A549 (cell line): ENCODE results near the gene CPT1A. TPM values are rescaled to one million over a fixed set of nuclear protein-coding genes. Genes with fewer than 3 reads are reported as not detected.
A peak's percentile ranks its signal among the peaks of the same experiment; 100 is the strongest.

Experiments used
- ATAC-seq, 2 experiments: fragments of 200-7000 bp in 1 of 2; fragments of >200 bp in 1 of 2; cut with Nextera tagmentation in 1 of 2; cut with Tn5 transposase in 1 of 2; 3 replicates each; pipeline versions ENCODE4 v1.8.0 to v1.9.1; 2018 to 2020; ENCODE audit warnings: mild to moderate bottlenecking in 1 of 2, moderate library complexity in 1 of 2
- CTCF ChIA-PET: fragments of 300-600 bp; sonication (Branson Sonifier 250); formaldehyde crosslinking; extraction: SDS; loops from one replicate; lab custom pipeline; 2021; ENCODE audit warnings: antibody characterized with exemption, inconsistent platforms; lab: Yijun Ruan, JAX
- POLR2A ChIA-PET: fragments of 350-600 bp; formaldehyde crosslinking; extraction: SDS; loops from one replicate; lab custom pipeline; 2021; ENCODE audit warnings: antibody characterized with exemption, inconsistent platforms; lab: Yijun Ruan, JAX
- DNase-seq, 2 experiments: peaks; one replicate each; pipeline versions ENCODE4 v3.0.0 to v3.0.0-alpha.2; 2011 to 2016; ENCODE audit warnings: low read depth in 1 of 2, low spot score in 1 of 2
- FAIRE-seq: peaks from 2 replicates; lab custom pipeline; 2011; peaks lifted over from hg19 to GRCh38; lab: Jason Lieb, UNC
- H3K27ac ChIP-seq, 2 experiments: fragments of >200 bp; sonication (Bioruptor Twin); formaldehyde crosslinking; 3 replicates each; pipeline ENCODE4 v1.5.1; 2016 to 2017
- H3K4me1 ChIP-seq: fragments of >200 bp; sonication (Bioruptor Twin); formaldehyde crosslinking; 3 replicates; pipeline ENCODE4 v1.6.1; 2016
- H3K4me2 ChIP-seq: fragments of >200 bp; sonication (Bioruptor Twin); formaldehyde crosslinking; 3 replicates; pipeline ENCODE4 v1.6.1; 2016
- H3K4me3 ChIP-seq: fragments of >200 bp; sonication (Bioruptor Twin); formaldehyde crosslinking; 3 replicates; pipeline ENCODE4 v1.5.1; 2016
- H3K9me3 ChIP-seq: fragments of >200 bp; sonication (Bioruptor Twin); formaldehyde crosslinking; 3 replicates; pipeline ENCODE4 v1.6.1; 2016
- CBX2 ChIP-seq: fragments of 200-600 bp; sonication (generic); IDR thresholded peaks from 2 replicates; pipeline ENCODE4 v1.6.1; 2016; ENCODE audit warnings: low read depth, mild to moderate bottlenecking, borderline replicate concordance
- CEBPB ChIP-seq, 2 experiments: fragments of >200 bp in 1 of 2; sonication (Bioruptor Twin) in 1 of 2; formaldehyde crosslinking in 1 of 2; IDR thresholded peaks; 2 replicates each; pipeline ENCODE4 v1.6.1; 2012 to 2016
- ELK1 ChIP-seq: fragments of 150-350 bp; IDR thresholded peaks from 2 replicates; pipeline ENCODE4 v1.6.1; 2014; ENCODE audit warnings: low read depth, mild to moderate bottlenecking, low read length
- FOSB ChIP-seq: fragments of 250-450 bp; sonication (Bioruptor Pico); IDR thresholded peaks from 2 replicates; pipeline ENCODE4 v1.5.0; 2020; ENCODE audit warnings: mild to moderate bottlenecking, moderate library complexity
- HEYL ChIP-seq: fragments of 250-450 bp; sonication (Bioruptor Pico); IDR thresholded peaks from 2 replicates; pipeline ENCODE4 v1.8.0; 2021; ENCODE audit warnings: mild to moderate bottlenecking, moderate library complexity
- HOXA7 ChIP-seq: fragments of 250-450 bp; sonication (Bioruptor Pico); IDR thresholded peaks from 2 replicates; pipeline ENCODE4 v1.5.0; 2020; ENCODE audit warnings: mild to moderate bottlenecking, moderate library complexity
- HOXB13 ChIP-seq: fragments of 250-450 bp; sonication (Bioruptor Pico); IDR thresholded peaks from 2 replicates; pipeline ENCODE4 v1.5.0; 2020; ENCODE audit warnings: low read depth, mild to moderate bottlenecking, moderate library complexity
- HOXB5 ChIP-seq: fragments of 250-450 bp; sonication (Bioruptor Pico); IDR thresholded peaks from 2 replicates; pipeline ENCODE4 v1.5.0; 2020; ENCODE audit warnings: mild to moderate bottlenecking, moderate library complexity
- JUNB ChIP-seq: fragments of >200 bp; sonication (Bioruptor Twin); formaldehyde crosslinking; IDR thresholded peaks from 2 replicates; pipeline ENCODE4 v1.6.1; 2016
- NPAS2 ChIP-seq: fragments of 250-450 bp; sonication (Bioruptor Pico); IDR thresholded peaks from 2 replicates; pipeline ENCODE4 v1.8.0; 2022; ENCODE audit warnings: mild to moderate bottlenecking, moderate library complexity, borderline replicate concordance
- NR3C1 ChIP-seq: fragments of >200 bp; sonication (Bioruptor Twin); formaldehyde crosslinking; IDR thresholded peaks from 3 replicates; pipeline ENCODE4 v1.6.1; 2017
- PHF8 ChIP-seq: fragments of 200-600 bp; sonication (generic); IDR thresholded peaks from 2 replicates; pipeline ENCODE4 v1.6.1; 2016; ENCODE audit warnings: low read depth, mild to moderate bottlenecking, antibody characterized with exemption, moderate library complexity, borderline replicate concordance
- POLR2A ChIP-seq: IDR thresholded peaks from 2 replicates; pipeline ENCODE4 v1.6.1; 2012; ENCODE audit warnings: mild to moderate bottlenecking, low read length
- POLR2AphosphoS2 ChIP-seq: conservative IDR thresholded peaks from 2 replicates; pipeline ENCODE4 v1.6.1; 2012; ENCODE audit warnings: low read length, improper control_type of control experiment, inconsistent platforms
- RARB ChIP-seq: fragments of 250-450 bp; sonication (Bioruptor Pico); IDR thresholded peaks from 2 replicates; pipeline ENCODE4 v1.8.0; 2021; ENCODE audit warnings: mild to moderate bottlenecking, moderate library complexity
- TP53 ChIP-seq: fragments of 250-450 bp; sonication (Bioruptor Pico); IDR thresholded peaks from 2 replicates; pipeline ENCODE4 v1.5.0; 2021; ENCODE audit warnings: mild to moderate bottlenecking, moderate library complexity
- USF2 ChIP-seq: fragments of 450-650 bp; IDR thresholded peaks from 2 replicates; pipeline ENCODE4 v1.6.1; 2014; ENCODE audit warnings: antibody characterized with exemption
- ZNF302 ChIP-seq: fragments of 250-450 bp; sonication (Bioruptor Pico); IDR thresholded peaks from 2 replicates; pipeline ENCODE4 v1.9.0; 2021; ENCODE audit warnings: inconsistent platforms, mild to moderate bottlenecking, moderate library complexity
- WGBS: methylation state at CpG from one replicate; pipeline ENCODE4 v1.1.6; 2017; ENCODE audit errors: missing lambda C conversion rate; 5-methylcytosine and 5-hydroxymethylcytosine counted together
- polyA plus RNA-seq, 4 experiments: library from polyadenylated mRNA; depleted of rRNA in 3 of 4; stranded (reverse); fragments of >200 nt; fragmentation: RNase III in 1 of 4; extraction: RNeasy Plus Mini Kit Qiagen cat#74134 plus additional on column Dnase treatment in 1 of 4; gene quantifications; 2 replicates in 3 of 4; 3 replicates in 1 of 4; pipeline ENCODE4 v1.2.3, GENCODE V29; 2011 to 2017
- TF ChIP-seq, protein P1 (sequence below): IDR thresholded peaks from 2 replicates; pipeline ENCODE4 v1.6.1; 2012
- TF ChIP-seq, protein P2 (sequence below): IDR thresholded peaks from 2 replicates; pipeline ENCODE4 v1.6.1; 2012

CPT1A gene
- polyA plus RNA-seq, 2 of the 4 experiments (the other 2 are of a cell fraction) = 15.0 to 21.4 TPM

GRCh38 chr11:68838572-68838964, 3.1 kb downstream of the CPT1A start:
- CTCF ChIA-PET = interaction anchor here (0.7 to 1.6 kb wide), 3 partner anchors 18 to 276 kb away, joined by 3 to 5 read pairs (median 4); no protein-coding TSS in a partner anchor
- Histone ChIP-seq H3K4me3 (peak overlapping the region; percentile 46), H3K27ac (peak overlapping the region; percentile 80 to 93), H3K4me2 (peak overlapping the region; percentile 84), H3K9me3 (no peaks in the 10 kb centered on the region), H3K4me1 (peaks cover 34% of the 10 kb centered on the region)
- no peak; a peak in 1 of 6 replicates for ATAC-seq
- no peak for TF ChIP-seq HOXB5
- TF ChIP-seq NPAS2 (CRISPR knock-in tag) = no peak
- no peak for TF ChIP-seq PHF8
- TF ChIP-seq POLR2AphosphoS2 = no peak
- TF ChIP-seq CEBPB (IDR thresholded peaks at IDR 0.05) = no peak
- no peak for TF ChIP-seq RARB (CRISPR knock-in tag)
- no peak for TF ChIP-seq USF2
- TF ChIP-seq JUNB = no peak
- no peak for TF ChIP-seq POLR2A
- no peak for TF ChIP-seq ZNF302 (CRISPR knock-in tag)
- TF ChIP-seq NR3C1 = no peak
- no peak for TF ChIP-seq HOXB13
- TF ChIP-seq, protein P1, sequence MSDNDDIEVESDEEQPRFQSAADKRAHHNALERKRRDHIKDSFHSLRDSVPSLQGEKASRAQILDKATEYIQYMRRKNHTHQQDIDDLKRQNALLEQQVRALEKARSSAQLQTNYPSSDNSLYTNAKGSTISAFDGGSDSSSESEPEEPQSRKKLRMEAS = no peak
- TF ChIP-seq HEYL (CRISPR knock-in tag) = no peak
- no peak for TF ChIP-seq FOSB (CRISPR knock-in tag)
- POLR2A ChIA-PET = interaction anchor here (0.7 kb wide), 1 partner anchor 162 kb away, joined by 3 read pairs; no protein-coding TSS in a partner anchor
- DNase-seq = no peak
- FAIRE-seq = no peak
- 41% methylated on average over 8 of the region's 8 CpGs for WGBS

DNA sequence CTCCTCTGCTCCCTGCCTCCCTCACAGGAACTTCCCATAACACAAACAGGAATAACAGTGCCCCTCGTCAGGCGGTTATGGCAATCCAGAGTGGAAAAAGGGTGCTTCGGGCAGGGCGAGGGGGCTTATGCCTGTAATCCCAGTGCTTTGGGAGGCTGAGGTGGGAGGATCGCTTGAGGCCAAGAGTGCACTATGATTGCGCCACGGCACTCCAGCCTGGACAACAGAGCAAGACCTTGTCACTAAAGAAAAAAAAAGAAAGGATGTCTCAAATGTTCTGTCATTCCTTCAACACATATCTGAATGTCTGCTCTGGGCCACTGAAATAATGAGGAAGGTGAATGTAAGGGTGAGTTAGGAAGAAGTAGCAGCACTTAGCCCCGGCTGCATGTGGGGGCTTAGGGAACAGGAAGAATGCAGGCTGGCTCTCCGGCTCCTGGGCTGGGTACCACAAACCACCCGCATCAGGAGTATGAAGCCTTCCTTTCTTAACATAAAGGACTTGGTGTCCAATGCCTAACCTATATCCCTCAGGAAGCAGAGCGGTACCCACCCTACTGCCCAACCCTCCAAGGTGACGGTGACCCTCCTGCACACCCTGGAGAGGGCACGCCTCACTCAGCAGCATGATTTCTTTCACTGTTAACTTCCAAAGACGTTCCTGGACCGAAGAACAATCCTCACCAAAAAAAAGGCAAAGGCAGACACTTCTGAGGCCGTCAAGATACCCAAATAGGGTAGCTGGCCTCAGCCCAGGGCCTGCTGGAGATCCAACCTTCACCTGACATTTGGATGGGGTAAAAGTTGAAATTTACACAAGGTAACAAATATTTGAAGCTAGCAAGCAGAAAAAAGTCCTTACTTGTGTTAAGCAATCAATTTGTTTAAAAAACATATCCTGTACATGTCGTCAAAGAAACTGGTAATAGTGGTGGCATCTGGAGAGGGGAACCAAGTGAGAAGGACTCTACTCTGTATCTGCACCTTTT, 3.8 kb downstream of the CPT1A start:
- 92% methylated on average over 17 of the region's 17 CpGs for WGBS
- H3K27ac ChIP-seq = peak overlapping the region; percentile 80 to 93
- CTCF ChIA-PET = interaction anchor here (0.7 to 1.6 kb wide), 3 partner anchors 18 to 275 kb away, joined by 3 to 5 read pairs (median 4); no protein-coding TSS in a partner anchor
- H3K4me1 ChIP-seq = peaks cover 38% of the 10 kb centered on the region
- TF ChIP-seq, protein P2, sequence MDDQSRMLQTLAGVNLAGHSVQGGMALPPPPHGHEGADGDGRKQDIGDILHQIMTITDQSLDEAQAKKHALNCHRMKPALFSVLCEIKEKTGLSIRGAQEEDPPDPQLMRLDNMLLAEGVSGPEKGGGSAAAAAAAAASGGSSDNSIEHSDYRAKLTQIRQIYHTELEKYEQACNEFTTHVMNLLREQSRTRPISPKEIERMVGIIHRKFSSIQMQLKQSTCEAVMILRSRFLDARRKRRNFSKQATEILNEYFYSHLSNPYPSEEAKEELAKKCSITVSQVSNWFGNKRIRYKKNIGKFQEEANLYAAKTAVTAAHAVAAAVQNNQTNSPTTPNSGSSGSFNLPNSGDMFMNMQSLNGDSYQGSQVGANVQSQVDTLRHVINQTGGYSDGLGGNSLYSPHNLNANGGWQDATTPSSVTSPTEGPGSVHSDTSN = no peak
- TF ChIP-seq CBX2 (no peak), USF2 (no peak), TP53 (no peak), POLR2AphosphoS2 (no peak), ELK1 (no peak), HOXA7 (CRISPR knock-in tag) (no peak)
- POLR2A ChIA-PET = no interaction called here
- FAIRE-seq (no peak), DNase-seq (no peak), ATAC-seq (no peak)
- H3K4me3 ChIP-seq = no peak overlapping the region; the same call in 2 of the 3 replicates
- peak overlapping the region; percentile 84 for H3K4me2 ChIP-seq
- H3K9me3 ChIP-seq = no peaks in the 10 kb centered on the region
